GM12873 (cell line): Measurements from ENCODE around the gene ABL2.

Source experiments
- CTCF ChIP-seq: IDR thresholded peaks from 2 replicates; pipeline ENCODE4 v1.5.1; 2012; ENCODE audit warnings: low read depth, mild to moderate bottlenecking, moderate library complexity, low read length, control low read depth; ENCODE audit not compliant: insufficient read depth; ENCODE audit errors: missing control alignments

ABL2 gene

GRCh38 chr1:179164494-179164893 lies 65.0 kb downstream of the ABL2 start:
- TF ChIP-seq CTCF, result no peak

GRCh38 chr1:179156708-179157107 lies 72.8 kb downstream of the ABL2 start:
- TF ChIP-seq CTCF, result no peak

GRCh38 chr1:179156026-179156425 lies 73.5 kb downstream of the ABL2 start:
- TF ChIP-seq CTCF, result no peak

GRCh38 chr1:179155615-179156014 lies 73.9 kb downstream of the ABL2 start:
- TF ChIP-seq CTCF, result no peak

- TF ChIP-seq CTCF, result no peak
Measured at GRCh38 chr1:179154437-179154836, 75.0 kb downstream of the ABL2 start.

- no peak for TF ChIP-seq CTCF
Measured at GRCh38 chr1:179153217-179153616, 76.3 kb downstream of the ABL2 start.

- no peak for TF ChIP-seq CTCF
Measured at GRCh38 chr1:179151908-179152682, 77.4 kb downstream of the ABL2 start.

GRCh38 chr1:179146911-179147310 lies 82.6 kb downstream of the ABL2 start:
- no peak for TF ChIP-seq CTCF
